Duodenal mucosa (tissue), 2 donors: ENCODE results near the gene CNOT4.
"Not testable (repeated sequence)": the region's sequence is repeated elsewhere in the genome, so short reads cannot be mapped to it uniquely, and the experiment has no call there.

Experiments
- H3K27ac ChIP-seq: one replicate; pipeline ENCODE4 v1.7.0; 2013; ENCODE audit warnings: low read depth, low read length
- H3K27me3 ChIP-seq, 2 donors: one replicate each; pipeline ENCODE4 v1.7.0; 2013; ENCODE audit warnings: low read length in 2 of 2, control low read depth in 1 of 2; ENCODE audit not compliant: insufficient read depth in 2 of 2, control insufficient read depth in 1 of 2
- H3K36me3 ChIP-seq, 2 donors: one replicate each; pipeline ENCODE4 v1.7.0; 2013; ENCODE audit warnings: low read length in 2 of 2, control low read depth in 1 of 2; ENCODE audit not compliant: insufficient read depth in 2 of 2, control insufficient read depth in 1 of 2
- H3K4me1 ChIP-seq, 2 donors: one replicate each; pipeline ENCODE4 v1.7.0; 2013; ENCODE audit warnings: low read length in 2 of 2, control low read depth in 1 of 2; ENCODE audit not compliant: insufficient read depth in 2 of 2, control insufficient read depth in 1 of 2
- H3K4me3 ChIP-seq, 2 donors: one replicate each; pipeline ENCODE4 v1.7.0; 2013; ENCODE audit warnings: low read length in 2 of 2, low read depth in 1 of 2
- H3K9ac ChIP-seq, 2 donors: one replicate each; pipeline ENCODE4 v1.7.0; 2013; ENCODE audit warnings: low read length in 2 of 2, low read depth in 1 of 2
- H3K9me3 ChIP-seq, 2 donors: one replicate each; pipeline ENCODE4 v1.7.0; 2013; ENCODE audit warnings: low read length in 2 of 2, control low read depth in 1 of 2; ENCODE audit not compliant: control insufficient read depth in 1 of 2

CNOT4 gene

GRCh38 chr7:135361788-135362187 lies 148.1 kb downstream of the CNOT4 start:
- Histone ChIP-seq H3K27me3 (no peaks in the 10 kb centered on the region), H3K9ac (no peak overlapping the region), H3K27ac (no peak overlapping the region), H3K4me3 (no peak overlapping the region), H3K36me3 (peaks cover 3 to 15% of the 10 kb centered on the region in 2 donors), H3K9me3 (no peaks in the 10 kb centered on the region), H3K4me1 (no peaks in the 10 kb centered on the region)

- H3K27me3 ChIP-seq, result no peaks in the 10 kb centered on the region
- no peaks in the 10 kb centered on the region for H3K9me3 ChIP-seq
- H3K27ac ChIP-seq, result no peak overlapping the region
- H3K9ac ChIP-seq, result no peak overlapping the region
- H3K4me1 ChIP-seq, result no peaks in the 10 kb centered on the region
- peaks cover 3 to 15% of the 10 kb centered on the region in 2 donors for H3K36me3 ChIP-seq
- H3K4me3 ChIP-seq, result no peak overlapping the region
Observed at GRCh38 chr7:135359615-135360014, 150.3 kb downstream of the CNOT4 start.

GRCh38 chr7:135355377-135356048 lies 154.4 kb downstream of the CNOT4 start:
- Histone ChIP-seq H3K9me3 (no peaks in the 10 kb centered on the region), H3K9ac (no peak overlapping the region), H3K36me3 (no peaks in the 10 kb centered on the region), H3K4me3 (no peak overlapping the region), H3K4me1 (no peaks in the 10 kb centered on the region), H3K27me3 (no peaks in the 10 kb centered on the region), H3K27ac (no peak overlapping the region)

- Histone ChIP-seq H3K36me3 (no peaks in the 10 kb centered on the region), H3K27me3 (no peaks in the 10 kb centered on the region), H3K27ac (no peak overlapping the region), H3K4me3 (no peak overlapping the region), H3K9me3 (no peaks in the 10 kb centered on the region), H3K9ac (no peak overlapping the region), H3K4me1 (no peaks in the 10 kb centered on the region)
Observed at GRCh38 chr7:135353832-135354231, 156.1 kb downstream of the CNOT4 start.

- no peaks in the 10 kb centered on the region for H3K4me1 ChIP-seq
- H3K9ac ChIP-seq, result no peak overlapping the region
- no peaks in the 10 kb centered on the region for H3K36me3 ChIP-seq
- H3K4me3 ChIP-seq, result no peak overlapping the region
- H3K9me3 ChIP-seq, result no peaks in the 10 kb centered on the region
- no peaks in the 10 kb centered on the region for H3K27me3 ChIP-seq
- H3K27ac ChIP-seq, result no peak overlapping the region
Observed at GRCh38 chr7:135352285-135352684, 157.6 kb downstream of the CNOT4 start.

GRCh38 chr7:135351070-135351469 lies 158.8 kb downstream of the CNOT4 start:
- H3K9me3 ChIP-seq, H3K27ac ChIP-seq, H3K9ac ChIP-seq, H3K36me3 ChIP-seq, H3K27me3 ChIP-seq, H3K4me1 ChIP-seq, H3K4me3 ChIP-seq: not testable (repeated sequence)

GRCh38 chr7:135349746-135350145 lies 160.2 kb downstream of the CNOT4 start:
- Histone ChIP-seq H3K27ac (no peak overlapping the region), H3K4me1 (no peaks in the 10 kb centered on the region), H3K4me3 (no peak overlapping the region), H3K27me3 (no peaks in the 10 kb centered on the region), H3K36me3 (no peaks in the 10 kb centered on the region), H3K9me3 (no peaks in the 10 kb centered on the region), H3K9ac (no peak overlapping the region)

GRCh38 chr7:135348493-135348892 lies 161.4 kb downstream of the CNOT4 start:
- Histone ChIP-seq H3K9ac (no peak overlapping the region), H3K36me3 (no peaks in the 10 kb centered on the region), H3K9me3 (no peaks in the 10 kb centered on the region), H3K27ac (no peak overlapping the region), H3K4me3 (no peak overlapping the region), H3K27me3 (no peaks in the 10 kb centered on the region), H3K4me1 (no peaks in the 10 kb centered on the region)

GRCh38 chr7:135343361-135343760 lies 166.5 kb downstream of the CNOT4 start:
- Histone ChIP-seq H3K27me3 (no peaks in the 10 kb centered on the region), H3K9me3 (no peaks in the 10 kb centered on the region), H3K9ac (no peak overlapping the region), H3K4me1 (peaks cover 10 to 11% of the 10 kb centered on the region in 2 donors), H3K4me3 (no peak overlapping the region), H3K27ac (no peak overlapping the region), H3K36me3 (no peaks in the 10 kb centered on the region)

GRCh38 chr7:135342887-135343286 lies 167.0 kb downstream of the CNOT4 start:
- no peak overlapping the region for H3K27ac ChIP-seq
- H3K27me3 ChIP-seq, result no peaks in the 10 kb centered on the region
- H3K9me3 ChIP-seq, result no peaks in the 10 kb centered on the region
- H3K9ac ChIP-seq, result no peak overlapping the region
- no peaks in the 10 kb centered on the region for H3K36me3 ChIP-seq
- no peak overlapping the region for H3K4me3 ChIP-seq
- peaks cover 10 to 11% of the 10 kb centered on the region in 2 donors for H3K4me1 ChIP-seq

- Histone ChIP-seq H3K27ac (no peak overlapping the region), H3K4me1 (peaks cover 10 to 11% of the 10 kb centered on the region in 2 donors), H3K9me3 (no peaks in the 10 kb centered on the region), H3K4me3 (no peak overlapping the region), H3K36me3 (no peaks in the 10 kb centered on the region), H3K9ac (no peak overlapping the region), H3K27me3 (no peaks in the 10 kb centered on the region)
Observed at GRCh38 chr7:135341049-135341448, 168.9 kb downstream of the CNOT4 start.
